ENCODE measurements around the gene OR4F6.

DNA sequence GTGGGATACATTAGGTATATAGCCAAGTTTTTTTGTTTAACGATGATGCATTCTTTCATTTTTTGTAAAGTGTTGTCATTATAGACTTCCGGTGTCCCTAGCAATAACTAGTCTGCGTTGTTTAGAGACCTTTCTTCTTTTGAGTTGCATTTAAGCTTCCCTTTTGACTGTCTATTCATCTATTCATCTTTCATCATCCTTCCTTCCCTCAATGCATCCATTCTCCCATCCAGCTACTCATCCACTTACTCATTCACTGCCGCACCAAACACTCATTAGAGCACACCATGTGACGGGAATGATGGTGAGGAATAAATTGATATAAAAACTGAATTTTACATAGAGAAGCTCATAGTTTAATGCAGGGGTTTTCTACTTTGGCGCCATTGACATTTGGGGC, 41.6 kb downstream of the OR4F6 start:
- TF ChIP-seq SIN3A (IDR thresholded peaks at IDR 0.05; ENCODE audit: borderline replicate concordance, insufficient read depth, low read length) = no peak
- TF ChIP-seq TAF1 (IDR thresholded peaks at IDR 0.05; ENCODE audit: borderline replicate concordance, insufficient read depth, low read length) = no peak
- TF ChIP-seq, protein P1, sequence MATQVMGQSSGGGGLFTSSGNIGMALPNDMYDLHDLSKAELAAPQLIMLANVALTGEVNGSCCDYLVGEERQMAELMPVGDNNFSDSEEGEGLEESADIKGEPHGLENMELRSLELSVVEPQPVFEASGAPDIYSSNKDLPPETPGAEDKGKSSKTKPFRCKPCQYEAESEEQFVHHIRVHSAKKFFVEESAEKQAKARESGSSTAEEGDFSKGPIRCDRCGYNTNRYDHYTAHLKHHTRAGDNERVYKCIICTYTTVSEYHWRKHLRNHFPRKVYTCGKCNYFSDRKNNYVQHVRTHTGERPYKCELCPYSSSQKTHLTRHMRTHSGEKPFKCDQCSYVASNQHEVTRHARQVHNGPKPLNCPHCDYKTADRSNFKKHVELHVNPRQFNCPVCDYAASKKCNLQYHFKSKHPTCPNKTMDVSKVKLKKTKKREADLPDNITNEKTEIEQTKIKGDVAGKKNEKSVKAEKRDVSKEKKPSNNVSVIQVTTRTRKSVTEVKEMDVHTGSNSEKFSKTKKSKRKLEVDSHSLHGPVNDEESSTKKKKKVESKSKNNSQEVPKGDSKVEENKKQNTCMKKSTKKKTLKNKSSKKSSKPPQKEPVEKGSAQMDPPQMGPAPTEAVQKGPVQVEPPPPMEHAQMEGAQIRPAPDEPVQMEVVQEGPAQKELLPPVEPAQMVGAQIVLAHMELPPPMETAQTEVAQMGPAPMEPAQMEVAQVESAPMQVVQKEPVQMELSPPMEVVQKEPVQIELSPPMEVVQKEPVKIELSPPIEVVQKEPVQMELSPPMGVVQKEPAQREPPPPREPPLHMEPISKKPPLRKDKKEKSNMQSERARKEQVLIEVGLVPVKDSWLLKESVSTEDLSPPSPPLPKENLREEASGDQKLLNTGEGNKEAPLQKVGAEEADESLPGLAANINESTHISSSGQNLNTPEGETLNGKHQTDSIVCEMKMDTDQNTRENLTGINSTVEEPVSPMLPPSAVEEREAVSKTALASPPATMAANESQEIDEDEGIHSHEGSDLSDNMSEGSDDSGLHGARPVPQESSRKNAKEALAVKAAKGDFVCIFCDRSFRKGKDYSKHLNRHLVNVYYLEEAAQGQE (IDR thresholded peaks at IDR 0.05; ENCODE audit: insufficient read depth in 1 of 2, low read depth in 2 of 2, low read length in 2 of 2) = no peak
- TF ChIP-seq POLR2AphosphoS5 (IDR thresholded peaks at IDR 0.05; ENCODE audit: low read depth, low read length) = no peak
- no peak for TF ChIP-seq FOXP2 (optimal IDR thresholded peaks at IDR 0.05; ENCODE audit: borderline replicate concordance, extremely low read depth, extremely low read length, insufficient read depth)

Measured in PFSK-1 (cell line).